Ureter (tissue), 1 donor: ENCODE measurements around the gene LIN28B. TPM values are rescaled to one million over a fixed set of nuclear protein-coding genes. Genes with fewer than 3 reads are reported as not detected.

Experiments used
- DNase-seq: peaks from one replicate; pipeline ENCODE4 v3.0.0-alpha.2; 2020; ENCODE audit warnings: low spot score
- total RNA-seq: library from RNA; stranded (reverse); gene quantifications from one replicate; pipeline ENCODE4 v1.2.4, GENCODE V29; 2023
- donor health status: DM: yes; HTN: yes; CAD: no.

LIN28B gene
- total RNA-seq, 1 donor from 2014 or later, result not detected

DNA sequence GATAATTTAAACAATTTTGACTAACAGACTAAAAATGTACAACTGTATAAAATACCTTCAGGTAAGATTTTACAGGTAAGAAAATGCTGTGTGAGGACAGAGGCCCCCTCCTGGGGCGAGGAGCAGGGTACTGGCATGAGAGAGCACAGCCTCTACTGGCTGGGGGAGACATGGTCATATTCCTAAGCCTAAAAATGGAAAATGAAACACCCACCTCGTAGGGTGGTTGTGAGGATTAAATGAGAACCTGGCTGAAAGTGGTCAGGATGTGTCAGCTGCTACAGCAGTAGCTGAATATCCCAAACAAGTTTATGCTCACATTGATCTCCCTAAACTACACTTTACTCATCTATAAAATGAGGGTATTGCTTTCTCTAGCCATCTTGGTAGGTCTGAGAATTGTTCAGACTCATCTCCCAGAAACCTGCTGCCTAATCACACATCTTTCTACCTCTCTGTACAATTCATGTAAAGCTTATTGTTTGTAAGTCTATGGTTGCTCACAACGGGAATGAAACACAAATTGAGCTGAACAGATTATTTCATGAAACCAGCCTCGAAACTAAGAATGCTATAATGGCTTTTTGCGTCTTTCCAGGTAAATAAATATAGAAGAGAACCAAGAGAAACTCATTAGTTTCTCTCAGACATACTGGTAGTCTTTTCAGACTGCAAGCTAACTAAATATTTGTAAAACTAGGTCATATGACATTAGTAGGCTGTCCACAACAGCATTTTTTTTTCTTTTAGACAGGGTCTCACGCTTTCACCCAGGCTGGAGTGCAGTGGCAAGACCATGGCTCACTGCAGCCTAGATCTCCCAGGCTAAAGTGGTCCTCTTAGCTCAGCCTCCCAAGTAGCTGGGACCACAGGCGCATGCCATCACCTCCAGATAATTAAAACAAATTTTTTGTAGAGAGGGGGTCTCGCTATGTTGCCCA, 153.3 kb downstream of the LIN28B start:
- DNase-seq, result no peak

DNA sequence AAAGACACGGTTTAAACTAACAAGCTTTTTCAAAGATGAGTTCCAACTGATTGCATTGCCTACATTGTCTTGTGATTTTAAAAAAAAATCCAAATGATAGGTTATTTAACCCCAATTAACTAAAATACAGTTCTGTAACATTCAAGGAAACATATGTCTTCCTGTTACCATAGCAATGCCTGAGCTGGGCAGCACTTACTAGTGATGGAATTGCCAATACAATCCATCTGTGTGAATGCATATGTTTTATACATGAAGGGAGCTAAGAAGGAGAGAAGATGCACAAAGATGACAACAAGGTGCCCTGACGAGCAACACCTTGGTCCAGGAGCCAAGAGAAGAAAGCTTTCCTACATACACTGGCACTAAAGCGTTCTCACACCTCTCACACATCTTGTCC, 154.2 kb downstream of the LIN28B start:
- no peak for DNase-seq

DNA sequence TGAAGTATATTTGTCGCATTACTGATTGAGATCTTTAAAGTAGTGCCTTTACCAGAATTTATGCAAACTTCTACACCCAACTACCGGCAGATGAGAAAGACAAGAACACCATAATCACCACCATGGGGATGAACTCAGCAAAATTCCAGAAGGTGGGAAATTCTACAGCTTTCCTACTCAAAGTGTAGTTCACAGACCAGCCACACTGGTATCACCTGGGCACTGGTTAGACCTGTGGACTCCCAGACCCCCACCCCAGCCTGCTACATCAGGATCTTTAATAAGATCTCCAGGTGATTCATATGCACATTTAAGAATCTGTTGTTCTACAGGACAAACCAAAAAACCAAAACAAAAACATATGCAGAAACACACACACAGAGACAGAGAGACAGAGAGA, 155.0 kb downstream of the LIN28B start:
- no peak for DNase-seq

DNA sequence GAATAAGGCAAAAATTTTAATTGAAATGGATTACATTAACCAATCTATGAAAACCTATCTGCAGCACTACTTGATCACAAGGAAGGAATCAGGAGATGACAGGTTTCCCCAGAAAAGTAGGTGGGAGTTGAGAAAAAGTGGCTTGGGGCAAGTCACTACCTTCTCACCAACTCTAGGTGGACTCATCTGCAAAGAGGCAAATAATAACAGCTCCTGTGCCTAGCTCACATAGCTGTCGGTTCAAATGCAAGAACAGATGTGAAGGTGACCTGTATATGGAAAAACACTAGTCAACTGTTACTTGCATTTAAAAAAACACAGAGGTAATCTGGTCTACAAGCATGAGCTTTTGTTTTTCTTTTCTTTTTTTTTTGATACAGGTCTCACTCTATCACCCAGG, 155.7 kb downstream of the LIN28B start:
- no peak for DNase-seq

DNA sequence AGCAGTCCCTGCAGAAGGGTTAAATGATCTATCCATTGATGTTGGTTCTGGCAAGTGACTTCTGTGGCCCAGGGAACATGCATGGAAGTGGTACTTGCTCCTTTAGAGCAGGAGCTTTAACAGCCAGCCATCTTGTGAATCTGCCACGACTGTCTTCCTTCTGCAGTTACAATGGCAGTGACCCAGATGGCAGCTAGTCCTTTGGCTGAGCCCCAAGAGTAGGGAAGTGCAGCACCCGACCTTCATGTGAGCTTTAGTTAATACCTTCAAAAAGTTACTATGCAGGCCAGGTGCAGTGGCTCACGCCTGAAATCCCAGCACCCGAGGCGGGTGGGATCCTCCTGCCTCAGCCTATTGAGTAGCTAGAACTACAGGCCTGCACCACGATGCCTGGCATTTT, 156.5 kb downstream of the LIN28B start:
- no peak for DNase-seq

DNA sequence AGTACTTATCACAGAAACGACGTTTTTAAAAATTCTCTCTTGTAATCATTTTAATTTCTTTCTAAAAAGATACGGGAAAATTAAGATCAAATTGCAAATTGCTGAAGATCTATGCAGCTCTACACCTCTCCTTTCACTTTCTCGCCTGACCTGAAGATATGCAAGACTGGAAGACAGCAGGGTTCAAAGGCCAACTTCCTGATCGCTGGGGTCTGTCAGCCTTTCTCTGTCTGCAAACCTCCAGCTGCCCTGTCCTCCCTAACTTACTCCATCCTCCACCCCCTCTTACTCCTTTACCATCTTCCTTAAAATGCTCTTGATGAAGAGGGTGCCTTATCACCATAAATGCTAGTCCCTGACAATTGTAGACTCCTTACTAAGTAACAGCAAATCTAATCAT, 159.2 kb downstream of the LIN28B start:
- DNase-seq, result no peak

DNA sequence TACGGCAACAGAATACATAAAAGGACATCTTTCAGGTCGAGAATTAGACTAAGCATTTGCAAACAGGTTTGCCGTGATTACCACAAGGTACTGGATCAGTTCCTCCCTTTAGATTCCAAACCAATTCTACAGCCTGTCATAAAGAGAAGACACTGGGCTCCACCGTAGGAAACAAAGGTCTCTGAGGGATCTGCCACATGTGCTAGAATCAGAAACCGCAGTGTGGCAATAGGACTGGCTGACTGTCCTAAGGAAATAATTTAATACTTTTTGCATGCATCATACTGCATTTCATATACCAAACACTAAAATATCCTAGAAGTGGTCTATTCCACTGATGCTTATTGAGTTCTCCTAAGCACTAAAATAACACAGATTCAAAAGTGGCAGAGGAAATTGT, 163.7 kb downstream of the LIN28B start:
- no peak for DNase-seq

DNA sequence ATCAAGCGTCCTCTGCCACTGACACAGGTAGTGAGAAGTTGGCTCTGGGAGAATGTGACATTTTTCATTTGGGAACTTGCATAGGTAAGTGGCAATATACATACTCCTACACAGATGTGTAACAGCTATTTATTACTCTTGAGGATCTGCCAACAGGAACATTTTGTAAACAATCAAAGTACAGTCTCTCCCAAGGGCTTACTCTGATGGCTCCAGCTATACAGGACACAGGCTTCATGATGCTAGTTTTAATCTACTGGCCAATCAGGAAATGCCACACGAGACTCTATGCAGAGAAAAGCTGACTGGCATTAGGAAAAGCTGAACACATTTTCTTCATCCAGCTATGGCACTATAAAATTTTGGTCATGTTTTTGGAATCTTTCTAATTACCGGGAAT, 165.1 kb downstream of the LIN28B start:
- no peak for DNase-seq

DNA sequence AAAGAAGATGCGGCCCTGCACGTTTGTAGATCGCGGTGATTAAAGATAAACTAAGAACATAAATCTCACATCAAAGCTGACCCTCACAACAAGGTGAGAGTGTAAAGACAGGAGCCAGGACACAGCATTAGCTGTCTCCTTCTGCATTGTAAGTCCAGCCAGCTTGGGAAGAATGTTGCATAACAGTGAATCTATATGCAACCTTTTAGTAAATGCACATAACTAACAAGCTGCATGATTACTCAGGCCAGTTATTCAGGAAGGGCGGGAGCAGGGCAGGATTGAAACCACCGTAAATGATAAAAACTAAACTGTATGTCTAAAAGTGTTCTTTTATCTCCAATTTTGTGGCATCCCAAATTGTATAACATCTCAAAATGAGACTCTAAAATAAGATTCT, 165.8 kb downstream of the LIN28B start:
- DNase-seq, result no peak

Other genes with a start within 250 kb of the LIN28B start
- gene HACE1, start 97.2 kb upstream of the LIN28B start, total RNA-seq, result 13.7 TPM
- gene POPDC3, start 222.9 kb downstream of the LIN28B start, total RNA-seq, result not detected